DOHH2 (cell line): ENCODE results near the gene MYL12B.

Experiments used
- CTCF ChIP-seq: fragments of 200-600 bp; sonication (generic); IDR thresholded peaks from one replicate; pipeline ENCODE4 v1.5.1; 2014; ENCODE audit warnings: antibody characterized with exemption, mild to moderate bottlenecking, low read depth, low read length; ENCODE audit not compliant: poor library complexity, severe bottlenecking
- EZH2phosphoT487 ChIP-seq: fragments of 200-600 bp; sonication (generic); IDR thresholded peaks from 2 replicates; pipeline ENCODE4 v1.6.1; 2017; ENCODE audit warnings: borderline replicate concordance, mild to moderate bottlenecking, antibody characterized with exemption, low read length, moderate library complexity, mixed read lengths

GRCh38 chr18:3294435-3295080 is 32.6 kb downstream of the MYL12B start:
- no peak for TF ChIP-seq EZH2phosphoT487
- no peak for TF ChIP-seq CTCF
